Stimulated activated CD4-positive, alpha-beta T cell treated with anti-CD3 and anti-CD28 coated beads, Interleukin-2, amount 100 ng/mL, for 48 hours (primary cell): Measurements from ENCODE around the gene HHIP.

Experiments
- DNase-seq, 2 donors: peaks; one replicate each; pipeline ENCODE4 v3.0.0-alpha.2; 2020

The HHIP gene, protein sequence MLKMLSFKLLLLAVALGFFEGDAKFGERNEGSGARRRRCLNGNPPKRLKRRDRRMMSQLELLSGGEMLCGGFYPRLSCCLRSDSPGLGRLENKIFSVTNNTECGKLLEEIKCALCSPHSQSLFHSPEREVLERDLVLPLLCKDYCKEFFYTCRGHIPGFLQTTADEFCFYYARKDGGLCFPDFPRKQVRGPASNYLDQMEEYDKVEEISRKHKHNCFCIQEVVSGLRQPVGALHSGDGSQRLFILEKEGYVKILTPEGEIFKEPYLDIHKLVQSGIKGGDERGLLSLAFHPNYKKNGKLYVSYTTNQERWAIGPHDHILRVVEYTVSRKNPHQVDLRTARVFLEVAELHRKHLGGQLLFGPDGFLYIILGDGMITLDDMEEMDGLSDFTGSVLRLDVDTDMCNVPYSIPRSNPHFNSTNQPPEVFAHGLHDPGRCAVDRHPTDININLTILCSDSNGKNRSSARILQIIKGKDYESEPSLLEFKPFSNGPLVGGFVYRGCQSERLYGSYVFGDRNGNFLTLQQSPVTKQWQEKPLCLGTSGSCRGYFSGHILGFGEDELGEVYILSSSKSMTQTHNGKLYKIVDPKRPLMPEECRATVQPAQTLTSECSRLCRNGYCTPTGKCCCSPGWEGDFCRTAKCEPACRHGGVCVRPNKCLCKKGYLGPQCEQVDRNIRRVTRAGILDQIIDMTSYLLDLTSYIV

DNA sequence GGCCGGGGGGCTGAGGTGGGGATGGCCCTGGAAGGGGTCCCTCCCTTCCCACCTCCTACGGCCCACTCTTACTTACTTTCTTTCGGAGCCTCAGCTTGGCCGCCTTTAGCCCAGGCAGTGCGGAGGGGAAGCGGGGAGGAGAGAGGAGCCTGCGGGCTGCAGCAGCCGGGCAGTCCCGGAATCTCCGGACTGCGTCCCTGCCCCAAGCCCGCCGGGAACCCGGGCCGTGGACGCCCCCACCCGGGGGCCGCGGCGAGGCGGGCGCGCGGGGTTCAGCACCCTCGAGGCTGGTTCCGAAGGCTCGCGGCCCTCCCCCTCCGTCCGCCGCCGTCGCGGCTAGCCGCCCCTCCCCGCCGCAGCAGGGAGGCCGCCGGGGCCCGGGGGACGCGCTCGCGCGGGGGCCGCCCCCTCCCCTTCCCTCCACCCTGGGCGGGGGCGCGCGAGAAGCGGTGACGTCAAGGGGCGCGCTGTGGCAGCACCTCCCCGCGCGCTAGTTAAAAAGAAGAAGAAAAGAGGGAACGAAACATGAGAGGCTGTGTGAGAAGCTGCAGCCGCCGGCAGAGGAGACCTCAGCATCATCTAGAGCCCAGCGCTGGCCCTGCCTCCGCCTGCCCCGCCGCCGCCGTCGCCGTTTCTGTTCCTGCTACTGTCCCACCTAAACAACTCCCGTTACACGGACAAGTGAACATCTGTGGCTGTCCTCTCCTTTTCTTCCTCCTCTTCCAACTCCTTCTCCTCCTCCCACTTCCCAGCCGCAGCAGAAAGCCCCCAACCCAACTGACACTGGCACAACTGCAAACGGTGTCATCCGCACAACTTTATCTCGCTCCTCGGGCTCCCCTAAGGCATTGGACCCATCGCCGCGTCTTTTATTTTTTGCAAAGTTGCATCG, at the start of gene HHIP:
TSS of gene HHIP (plus strand) at position 526 of the 892 bp plus-strand sequence. CDS start 520 bp downstream, outside the sequence.
- no peak for DNase-seq

DNA sequence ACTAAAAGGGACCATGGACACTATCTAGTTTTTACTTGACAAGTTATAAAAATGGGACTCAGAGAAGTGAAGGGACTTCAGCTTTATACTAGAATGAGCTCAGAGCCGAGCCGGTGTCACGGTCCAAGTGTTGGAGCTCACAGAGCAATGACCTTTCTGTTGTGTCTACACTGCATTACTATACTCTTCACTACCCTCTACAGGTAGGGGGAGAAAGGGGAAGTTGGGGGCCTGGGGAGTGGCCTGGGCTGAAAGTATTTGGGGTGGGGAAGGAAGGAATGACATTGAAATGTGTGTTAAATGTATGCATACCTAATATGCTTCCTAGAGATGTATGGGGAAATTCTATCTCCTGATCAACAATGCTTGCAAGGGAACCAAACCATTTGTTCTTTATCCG, 48.8 kb upstream of the HHIP start:
- DNase-seq, result no peak

DNA sequence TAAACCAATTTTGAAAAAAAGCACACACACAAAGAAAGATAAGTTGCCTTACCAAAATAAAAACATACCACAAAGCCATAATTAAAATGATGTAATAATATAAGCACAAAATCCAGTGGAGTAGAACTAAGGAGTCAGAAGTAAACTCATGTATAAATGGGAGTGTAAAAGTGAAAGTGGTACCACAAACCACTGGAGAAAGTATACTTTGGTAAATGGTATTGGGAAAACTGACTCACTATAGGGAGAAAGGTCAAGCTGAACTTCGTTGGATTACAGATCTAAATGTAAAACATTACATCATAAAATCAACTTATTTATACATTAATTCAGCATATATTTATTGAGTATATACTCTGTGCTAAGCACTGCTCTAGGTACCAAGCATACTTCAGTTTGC, 46.3 kb upstream of the HHIP start:
- no peak for DNase-seq

DNA sequence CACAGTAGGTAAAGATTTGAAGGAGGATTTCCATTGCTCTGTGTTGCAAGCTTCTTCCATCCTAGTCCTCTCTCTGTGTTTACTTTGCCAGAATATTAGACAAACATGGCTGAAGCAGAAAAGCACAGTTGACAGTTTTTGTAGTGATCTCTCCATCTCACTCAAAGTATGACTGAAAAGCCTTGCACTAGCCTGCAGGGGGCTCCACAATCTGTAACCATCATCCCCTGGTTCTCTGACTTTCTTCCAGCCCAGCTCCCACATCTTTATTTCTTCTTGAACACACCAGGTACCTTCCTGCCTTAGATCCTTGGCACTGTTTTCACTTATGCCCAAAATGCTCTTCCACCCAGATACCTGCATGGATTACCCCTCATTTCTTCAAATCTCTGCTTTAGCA, 34.1 kb upstream of the HHIP start:
- DNase-seq, result no peak

DNA sequence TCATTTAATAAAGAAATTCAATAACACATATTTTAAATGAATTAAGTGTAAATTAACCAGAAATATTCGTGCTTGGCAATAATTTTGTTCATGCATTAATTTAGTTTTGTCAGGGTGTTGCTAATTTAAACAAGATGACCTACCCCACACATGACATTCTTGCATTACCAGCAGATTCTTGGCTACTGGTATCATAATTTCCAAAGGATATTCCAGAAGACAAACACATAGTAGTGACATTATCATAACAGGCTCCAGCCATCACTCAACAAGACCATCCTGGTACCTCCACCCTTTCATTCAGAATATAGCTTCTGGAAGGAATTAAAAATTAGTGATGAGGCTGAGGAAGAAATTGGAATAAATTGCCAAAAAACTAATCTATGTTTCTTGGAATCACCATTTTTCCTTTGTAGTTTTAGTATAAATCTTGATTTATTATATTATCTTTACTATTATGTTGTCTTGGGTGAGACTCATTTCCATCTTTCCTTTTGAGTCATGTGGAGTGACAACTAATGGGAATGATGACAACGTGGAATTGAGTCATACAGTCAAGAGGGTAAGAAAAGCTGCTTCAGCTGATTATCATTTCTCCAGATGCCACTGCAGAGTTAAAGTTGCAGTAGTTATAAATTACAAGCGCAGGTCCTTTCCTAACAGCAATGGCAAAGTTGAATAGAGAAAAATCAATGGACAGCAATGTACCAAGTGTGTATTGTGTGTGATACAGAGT, 30.9 kb upstream of the HHIP start:
- DNase-seq, result no peak

DNA sequence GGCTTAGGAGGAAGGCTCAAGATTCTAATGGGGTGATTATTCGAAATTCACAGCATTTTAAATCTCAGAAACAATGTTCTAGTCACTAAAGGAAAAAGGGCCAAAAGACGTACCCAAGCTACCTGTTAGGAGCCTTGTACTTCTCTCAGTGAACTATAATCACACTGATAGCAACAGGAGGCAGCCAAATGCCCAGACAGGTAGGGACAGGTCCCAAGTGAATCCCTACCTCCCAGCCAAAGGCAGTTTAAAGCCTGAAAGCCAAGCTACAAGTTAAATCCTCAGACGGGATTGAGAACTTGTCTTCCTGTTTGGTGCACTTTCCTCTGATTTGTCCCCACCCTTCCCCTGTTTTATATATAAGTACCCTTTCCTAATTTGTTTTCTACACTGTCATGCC, 24.3 kb upstream of the HHIP start:
- no peak for DNase-seq

DNA sequence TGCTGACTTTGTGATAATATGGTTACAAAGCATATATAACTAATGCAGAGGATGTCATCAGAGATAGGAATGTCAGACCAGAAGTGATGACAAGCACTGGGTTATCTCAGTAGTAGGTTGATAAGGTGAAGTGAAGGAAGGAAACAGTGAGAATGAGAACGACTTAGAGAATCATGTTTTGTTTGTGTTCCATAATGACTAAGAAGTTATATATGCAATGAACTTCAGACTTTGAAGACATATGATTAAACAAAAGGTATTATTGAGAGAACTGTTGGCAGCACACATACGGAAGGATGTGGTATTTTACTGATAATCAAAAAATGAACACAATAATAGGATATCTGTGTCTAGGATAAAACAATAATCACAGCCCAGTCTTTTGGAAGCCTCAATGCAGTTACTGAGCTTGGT, 18.3 kb upstream of the HHIP start:
- DNase-seq, result no peak

DNA sequence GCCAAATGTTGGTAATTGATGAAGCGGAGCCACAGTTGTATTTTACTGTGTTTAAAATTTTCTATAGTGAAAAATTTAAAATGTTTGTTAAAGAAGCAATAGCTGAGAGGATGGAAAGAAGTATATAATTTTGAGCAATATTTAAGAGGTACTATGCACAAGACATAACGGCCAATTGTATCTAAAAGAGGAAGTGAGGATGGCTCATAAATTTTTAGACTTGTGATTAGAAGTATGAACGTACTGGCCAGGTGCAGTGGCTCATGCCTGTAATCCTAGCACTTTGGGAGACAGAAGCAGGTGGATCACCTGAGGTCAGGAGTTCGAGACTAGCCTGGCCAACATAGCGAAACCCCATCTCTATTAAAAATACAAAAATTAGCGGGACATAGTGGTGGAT, 12.7 kb upstream of the HHIP start:
- DNase-seq, result no peak

DNA sequence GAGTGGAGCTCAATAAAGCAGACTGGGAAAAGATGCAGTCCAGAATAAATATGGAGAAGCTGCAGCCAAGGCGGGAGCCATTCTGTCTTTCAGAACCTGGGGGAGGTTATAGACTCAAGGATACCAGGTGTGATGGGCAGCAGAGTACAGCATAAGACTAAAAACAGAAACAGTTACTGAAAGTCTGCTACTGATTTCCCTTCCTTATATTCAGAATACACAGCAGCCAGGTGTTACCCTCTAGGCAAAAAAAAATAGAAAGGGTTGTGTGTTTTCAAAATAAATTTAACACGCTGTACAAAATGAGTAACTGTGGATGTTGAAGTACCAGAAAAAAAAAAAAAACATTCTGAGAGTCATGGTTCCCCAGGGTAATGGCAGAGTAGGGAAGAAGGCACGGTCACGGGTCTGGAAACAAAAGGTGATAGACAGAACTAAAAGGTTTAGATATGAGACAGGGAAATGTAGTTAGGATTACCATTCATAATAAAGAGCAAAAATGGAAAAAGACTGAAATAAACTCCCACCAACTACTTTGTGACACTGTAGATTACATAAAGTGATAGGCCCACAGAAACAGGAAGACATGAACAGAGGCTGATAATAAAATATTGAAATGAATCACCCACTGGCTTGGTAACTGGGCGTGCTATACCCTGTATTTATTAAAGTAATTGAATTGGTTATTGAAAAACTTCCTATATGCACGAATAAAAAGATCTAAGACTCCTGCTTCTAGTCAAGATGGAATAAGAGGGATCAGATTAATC, 10.8 kb upstream of the HHIP start:
- no peak for DNase-seq

DNA sequence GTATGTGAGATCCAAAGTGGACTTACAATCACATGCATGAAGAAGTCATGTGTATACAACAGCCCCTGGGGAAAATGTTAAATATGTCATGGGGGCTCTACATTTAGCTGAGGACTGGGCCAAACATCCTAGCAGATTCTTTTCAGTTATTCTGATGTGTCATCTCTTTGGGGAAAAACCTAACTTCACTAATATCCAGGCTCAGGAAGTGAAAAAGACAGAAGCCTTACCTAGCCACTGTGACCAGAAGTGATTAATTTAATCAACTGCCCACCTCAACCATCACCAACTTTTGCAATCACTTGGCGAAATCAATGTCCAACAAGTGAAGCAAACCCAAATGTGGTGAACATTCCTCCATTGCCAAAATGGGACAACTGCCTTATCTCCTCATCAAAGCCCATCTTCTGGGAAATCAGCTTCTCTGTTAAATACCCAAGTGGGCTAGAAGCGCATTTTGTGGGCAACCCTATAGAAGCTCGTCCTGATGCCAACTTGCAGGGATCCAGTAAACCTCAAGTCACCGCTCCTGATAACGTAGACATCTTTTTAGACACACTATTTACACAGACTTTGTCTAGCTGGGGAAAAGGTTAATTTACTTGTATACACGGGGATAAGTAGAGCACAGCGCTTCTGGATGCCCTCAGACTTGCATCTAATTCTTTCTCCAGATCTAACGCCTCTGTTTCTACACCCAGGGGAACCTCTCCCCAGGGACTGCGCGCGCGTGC, 1.4 kb upstream of the HHIP start:
- no peak for DNase-seq

DNA sequence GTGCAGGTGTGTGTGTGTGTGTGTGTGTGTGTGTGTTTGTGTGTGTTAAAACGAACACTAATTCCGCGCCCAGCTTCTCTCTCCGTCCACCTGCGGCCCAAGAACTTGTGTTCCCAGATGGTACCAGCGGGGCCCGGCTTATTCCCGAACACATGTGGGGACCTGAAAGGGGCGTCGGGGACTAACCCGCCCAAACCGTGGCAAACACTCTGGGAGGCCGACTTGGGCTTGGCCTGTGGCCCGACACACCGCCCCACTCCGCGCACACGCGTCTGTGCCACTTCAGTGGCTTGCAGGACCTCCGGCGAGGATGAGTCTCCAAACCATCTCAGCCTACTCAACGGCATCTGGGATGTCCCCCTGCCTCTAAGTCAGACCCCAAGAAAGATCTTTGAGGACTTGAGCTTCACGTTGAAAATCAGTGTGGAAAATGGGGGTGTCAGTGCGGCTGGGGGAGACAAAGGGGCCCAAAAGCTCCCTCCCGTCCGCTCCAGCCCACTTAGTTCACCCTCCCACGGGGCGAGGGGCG, 790 bp upstream of the HHIP start:
- DNase-seq, result no peak

DNA sequence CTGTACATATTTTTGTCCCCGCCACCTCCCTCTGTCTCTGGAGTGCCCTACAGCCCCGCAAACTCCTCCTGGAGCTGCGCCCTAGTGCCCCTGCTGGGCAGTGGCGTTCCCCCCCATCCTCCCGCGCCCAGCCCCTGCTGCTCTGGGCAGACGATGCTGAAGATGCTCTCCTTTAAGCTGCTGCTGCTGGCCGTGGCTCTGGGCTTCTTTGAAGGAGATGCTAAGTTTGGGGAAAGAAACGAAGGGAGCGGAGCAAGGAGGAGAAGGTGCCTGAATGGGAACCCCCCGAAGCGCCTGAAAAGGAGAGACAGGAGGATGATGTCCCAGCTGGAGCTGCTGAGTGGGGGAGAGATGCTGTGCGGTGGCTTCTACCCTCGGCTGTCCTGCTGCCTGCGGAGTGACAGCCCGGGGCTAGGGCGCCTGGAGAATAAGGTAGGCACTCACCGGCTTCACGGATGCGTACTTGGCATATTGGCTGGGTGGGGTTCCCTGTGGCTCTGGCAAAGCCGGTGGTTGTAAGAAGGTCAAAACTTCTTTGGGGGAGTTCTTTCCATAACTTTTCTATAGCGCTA, 653 bp downstream of the HHIP start:
- DNase-seq, result no peak

DNA sequence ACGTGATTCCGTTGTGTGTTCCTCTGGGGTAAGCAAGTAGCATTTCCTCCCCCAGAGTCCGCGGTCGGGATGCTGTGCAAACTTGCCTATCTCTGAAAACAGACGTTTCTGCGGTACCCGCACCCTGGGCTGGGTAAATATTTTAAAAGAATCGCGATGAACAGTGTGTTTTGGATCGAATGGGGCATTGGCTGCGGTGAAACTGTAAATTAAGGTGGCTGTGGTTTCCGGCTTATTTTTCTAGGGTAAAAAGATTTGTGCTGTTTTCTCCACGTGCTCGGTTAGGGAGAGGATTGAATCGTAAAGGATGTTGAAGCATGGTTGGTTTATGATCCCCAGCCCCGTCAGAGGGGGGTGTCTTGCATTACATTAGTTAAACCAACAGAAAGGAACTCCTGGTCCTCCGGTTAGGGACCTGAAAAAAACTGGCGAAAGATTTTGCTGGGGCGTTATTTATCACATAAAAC, 1.2 kb downstream of the HHIP start:
- DNase-seq, result no peak

DNA sequence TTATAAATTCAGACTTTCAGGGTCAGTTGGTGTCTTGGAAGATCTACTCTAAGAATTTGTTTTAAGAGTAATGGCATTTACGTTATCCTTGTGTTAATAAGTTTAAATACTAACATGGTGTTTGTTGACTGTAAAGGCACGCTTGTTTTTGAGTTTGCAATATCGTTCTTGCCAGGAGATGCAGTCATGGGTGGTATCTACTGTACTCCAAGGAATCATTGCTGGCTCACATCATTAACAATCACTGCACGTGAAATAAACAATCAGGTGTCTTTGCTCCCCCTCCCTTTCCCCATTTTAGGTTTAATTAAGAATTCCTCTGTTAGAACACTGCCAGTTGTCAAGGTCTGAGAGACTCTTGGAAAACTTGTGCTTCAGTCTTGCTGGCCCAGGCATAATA, 1.6 kb downstream of the HHIP start:
- no peak for DNase-seq

DNA sequence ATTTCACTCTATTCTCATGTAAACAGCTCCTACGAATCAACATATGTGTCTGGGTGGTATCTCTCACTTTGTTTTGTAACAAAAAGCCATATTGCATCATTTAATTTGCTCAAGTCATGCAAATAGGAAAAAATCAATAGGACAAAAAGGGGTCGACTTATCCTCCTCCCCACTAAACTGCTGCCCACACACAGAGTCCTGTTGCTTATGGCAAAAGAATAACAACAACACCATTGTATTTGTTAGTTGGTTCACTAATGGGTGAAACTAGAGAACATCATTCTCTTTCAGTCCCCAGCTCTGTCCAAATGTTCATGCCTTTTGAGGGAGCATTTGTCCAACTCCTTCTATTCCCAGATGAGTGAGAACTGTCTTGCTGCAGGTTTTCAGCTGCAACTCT, 2.1 kb downstream of the HHIP start:
- DNase-seq, result no peak

DNA sequence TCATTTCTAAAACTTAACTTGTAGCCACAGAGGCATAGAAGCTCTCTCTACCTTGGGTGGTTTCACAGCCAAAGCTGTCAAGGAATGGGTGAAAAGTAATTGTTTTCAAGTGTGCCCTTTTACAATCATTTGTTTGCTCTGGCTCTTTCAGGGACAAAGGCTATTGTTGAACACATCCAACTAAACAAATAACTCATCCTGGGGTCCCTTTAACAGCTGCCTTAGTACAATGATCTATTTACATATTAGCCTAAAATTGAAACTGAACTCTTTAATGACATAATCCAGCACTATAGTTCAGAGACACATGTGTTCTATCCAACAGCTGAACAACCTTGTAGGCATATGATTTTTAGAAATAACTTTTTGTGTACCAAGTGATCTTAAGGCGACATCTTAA, 3.7 kb downstream of the HHIP start:
- no peak for DNase-seq

DNA sequence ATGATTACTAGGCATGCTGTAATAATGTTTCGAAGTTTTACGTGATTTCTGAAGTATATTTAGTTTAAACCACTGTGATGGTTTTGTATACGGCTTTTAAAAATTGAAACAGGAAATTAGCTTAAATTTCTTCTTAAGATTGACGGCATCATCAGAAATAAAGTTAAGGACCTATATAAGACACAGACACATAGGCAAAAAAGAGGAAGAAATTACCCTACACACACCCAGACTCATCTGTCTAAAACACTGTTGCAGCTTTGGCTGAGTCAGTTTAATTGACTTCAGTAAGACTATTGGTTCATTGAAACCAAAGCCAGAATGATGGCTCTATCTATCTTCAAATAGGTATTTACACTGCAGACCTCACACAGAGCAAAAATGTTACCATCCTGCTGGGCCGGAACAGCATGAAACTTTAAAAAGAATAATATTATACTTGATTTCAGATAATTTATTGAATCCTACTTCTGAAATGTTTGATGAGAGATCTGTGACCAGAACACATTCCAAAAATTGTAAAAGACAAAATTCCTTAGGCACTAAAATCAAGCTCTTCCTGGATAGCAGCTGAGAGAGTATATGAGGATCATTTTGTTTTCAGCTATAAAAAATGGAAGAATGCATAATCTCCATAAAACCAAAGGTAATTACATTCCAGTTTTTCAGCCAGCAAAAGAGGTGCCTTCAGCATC, 4.5 kb downstream of the HHIP start:
- DNase-seq, result no peak

DNA sequence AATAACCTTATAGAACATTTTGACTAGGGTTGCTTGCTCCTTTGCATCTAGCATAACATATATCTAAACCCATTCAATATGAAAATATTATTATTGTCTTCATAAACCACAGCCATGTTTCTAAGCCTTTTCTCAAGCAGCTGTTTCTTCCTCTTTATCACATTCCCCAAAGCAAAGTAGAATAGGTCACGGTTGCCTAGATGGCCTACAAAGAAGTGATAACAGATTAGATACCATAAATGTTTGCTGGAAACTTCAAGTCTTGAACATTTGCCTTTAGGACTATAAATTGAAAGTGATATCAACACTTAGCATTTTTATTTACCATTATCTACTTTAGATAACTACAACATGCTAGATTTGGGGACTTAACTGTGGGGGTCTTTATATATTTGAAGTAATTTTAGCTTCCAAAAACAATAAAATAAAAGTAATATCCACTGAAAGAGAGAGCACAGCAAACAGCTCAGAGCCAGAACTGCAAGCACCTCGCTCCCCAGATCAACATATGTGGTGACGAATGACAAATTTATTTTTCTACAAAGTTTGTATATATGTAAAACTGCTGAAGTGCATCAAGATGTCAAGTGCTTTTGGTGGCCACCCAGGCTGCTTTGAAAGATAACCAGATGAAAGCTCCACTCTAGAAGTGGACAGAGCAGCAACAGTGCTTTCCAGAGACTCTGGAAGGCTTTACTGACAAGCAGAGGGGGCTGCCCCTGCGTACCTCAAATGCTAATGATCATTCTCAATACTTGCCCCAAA, 8.0 kb downstream of the HHIP start:
- no peak for DNase-seq

DNA sequence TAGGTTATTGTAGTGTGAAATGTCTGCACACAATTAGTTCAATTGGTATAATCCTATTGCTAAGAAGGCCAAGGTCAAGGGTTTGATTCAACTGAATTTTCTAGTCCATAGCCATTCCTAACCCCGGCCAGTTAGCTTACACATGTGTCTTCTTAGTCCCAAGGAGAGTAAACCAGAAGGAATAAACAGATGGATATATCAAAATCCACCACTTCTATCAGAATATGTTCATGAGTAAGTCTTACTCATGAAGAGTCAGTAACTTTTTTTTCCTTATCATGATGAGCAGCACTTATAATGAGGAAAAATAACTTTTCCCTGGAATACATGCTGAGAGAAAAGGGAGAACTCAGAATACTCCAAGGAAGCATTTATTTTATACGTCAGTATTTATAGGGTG, 9.5 kb downstream of the HHIP start:
- no peak for DNase-seq
